CD4-positive, alpha-beta T cell treated with Interleukin-17A for 4 hours (primary cell): ENCODE measurements around the gene GPR37L1.
"Not testable (repeated sequence)": the region's sequence is repeated elsewhere in the genome, so short reads cannot be mapped to it uniquely, and the experiment has no call there.

Experiments
- DNase-seq: peaks from one replicate; pipeline ENCODE4 v3.0.0-alpha.2; 2020; ENCODE audit warnings: mixed read lengths

The GPR37L1 gene

GRCh38 chr1:202156590-202156989, 33.9 kb downstream of the GPR37L1 start:
- no peak for DNase-seq

- DNase-seq = no peak
Observed at GRCh38 chr1:202157945-202158344, 35.2 kb downstream of the GPR37L1 start.

GRCh38 chr1:202158810-202159533, 36.3 kb downstream of the GPR37L1 start:
- peak; percentile 39 for DNase-seq

- peak; percentile 70 for DNase-seq
Observed at GRCh38 chr1:202159534-202160371, 37.0 kb downstream of the GPR37L1 start.

GRCh38 chr1:202160377-202160940, 37.7 kb downstream of the GPR37L1 start, which contains the start of gene PTPN7:
Gene PTPN7 (minus strand): TSS chr1:202160602. CDS start chr1:202159402, 1,200 bp downstream.
- DNase-seq = peak; percentile 88

GRCh38 chr1:202161151-202162046, 38.7 kb downstream of the GPR37L1 start:
- peak; percentile 14 for DNase-seq

GRCh38 chr1:202162047-202162417, 39.3 kb downstream of the GPR37L1 start:
- peak; percentile 46 for DNase-seq

- DNase-seq = peak; percentile 43
Observed at GRCh38 chr1:202162418-202163280, 39.9 kb downstream of the GPR37L1 start.

- peak; percentile 17 for DNase-seq
Observed at GRCh38 chr1:202163281-202164270, 40.9 kb downstream of the GPR37L1 start.

- DNase-seq = peak; percentile 78
Observed at GRCh38 chr1:202164271-202165037, 41.7 kb downstream of the GPR37L1 start.

- peak; percentile 37 for DNase-seq
Observed at GRCh38 chr1:202165267-202165941, 42.7 kb downstream of the GPR37L1 start.

- DNase-seq = no peak
Observed at GRCh38 chr1:202165942-202166843, 43.5 kb downstream of the GPR37L1 start.

- not testable (repeated sequence) for DNase-seq
Observed at GRCh38 chr1:202167054-202167453, 44.3 kb downstream of the GPR37L1 start.

GRCh38 chr1:202167708-202168415, 45.1 kb downstream of the GPR37L1 start:
- DNase-seq = no peak

- no peak for DNase-seq
Observed at GRCh38 chr1:202168861-202169260, 46.1 kb downstream of the GPR37L1 start.

GRCh38 chr1:202170726-202171125, 48.0 kb downstream of the GPR37L1 start:
- DNase-seq = no peak
